OCI-LY1 (cell line): ENCODE measurements around the gene GOLGA2.

Experiments used
- H2AFZ ChIP-seq: fragments of 200-600 bp; sonication (generic), shearing (Covaris generic); 2 replicates; pipeline ENCODE4 v1.6.0; 2014; ENCODE audit warnings: antibody characterized with exemption, mild to moderate bottlenecking, low read length
- H3F3A ChIP-seq: fragments of 200-600 bp; sonication (generic), shearing (Covaris generic); 2 replicates; pipeline ENCODE4 v1.6.0; 2014; ENCODE audit warnings: mild to moderate bottlenecking, antibody characterized with exemption, low read length, moderate library complexity; ENCODE audit not compliant: insufficient read depth
- H3K27ac ChIP-seq: fragments of 200-600 bp; sonication (generic); 2 replicates; pipeline ENCODE4 v1.5.1; 2014; ENCODE audit warnings: low read length, mixed run types, mild to moderate bottlenecking, low read depth; ENCODE audit not compliant: poor library complexity, severe bottlenecking
- H3K27me3 ChIP-seq: fragments of 200-600 bp; sonication (generic); 2 replicates; pipeline ENCODE4 v1.6.0; 2014; ENCODE audit warnings: antibody characterized with exemption, mild to moderate bottlenecking, low read length, moderate library complexity; ENCODE audit not compliant: insufficient read depth
- H3K36me3 ChIP-seq: fragments of 200-600 bp; sonication (generic); 2 replicates; pipeline ENCODE4 v1.6.1; 2014; ENCODE audit warnings: mild to moderate bottlenecking, antibody characterized with exemption, low read length, moderate library complexity, mixed read lengths; ENCODE audit not compliant: insufficient read depth
- H3K4me1 ChIP-seq: fragments of 200-600 bp; sonication (generic); 2 replicates; pipeline ENCODE4 v1.5.1; 2014; ENCODE audit warnings: mild to moderate bottlenecking, low read length, moderate library complexity; ENCODE audit not compliant: insufficient read depth, severe bottlenecking
- H3K4me2 ChIP-seq: fragments of 200-600 bp; sonication (generic), shearing (Covaris generic); 2 replicates; pipeline ENCODE4 v1.6.1; 2014; ENCODE audit warnings: low read length
- H3K4me3 ChIP-seq: fragments of 200-600 bp; sonication (generic); 2 replicates; pipeline ENCODE4 v1.5.1; 2014; ENCODE audit warnings: low read length, low read depth, mild to moderate bottlenecking, mixed read lengths; ENCODE audit not compliant: poor library complexity, severe bottlenecking
- H3K79me2 ChIP-seq: fragments of 200-600 bp; shearing (Covaris generic); 2 replicates; pipeline ENCODE4 v1.6.1; 2016; ENCODE audit warnings: mixed run types, low read length, mixed read lengths; ENCODE audit not compliant: insufficient read depth
- H3K9ac ChIP-seq: fragments of 200-600 bp; sonication (generic), shearing (Covaris generic); 2 replicates; pipeline ENCODE4 v1.6.1; 2014; ENCODE audit warnings: mild to moderate bottlenecking, low read length, mixed read lengths
- H3K9me2 ChIP-seq: fragments of 200-600 bp; sonication (generic), shearing (Covaris generic); 2 replicates; pipeline ENCODE4 v1.6.1; 2014; ENCODE audit warnings: low read depth, mild to moderate bottlenecking, low read length, mixed read lengths
- H3K9me3 ChIP-seq: fragments of 200-600 bp; shearing (Covaris generic); 2 replicates; pipeline ENCODE4 v1.6.1; 2014; ENCODE audit warnings: low read length, mixed read lengths
- H4K20me1 ChIP-seq: fragments of 200-600 bp; sonication (generic), shearing (Covaris generic); 2 replicates; pipeline ENCODE4 v1.6.0; 2016; ENCODE audit warnings: mild to moderate bottlenecking, low read length; ENCODE audit not compliant: insufficient read depth
- CTCF ChIP-seq: fragments of 200-600 bp; sonication (generic), shearing (Covaris generic); IDR thresholded peaks from 2 replicates; pipeline ENCODE4 v1.5.1; 2017; ENCODE audit warnings: mild to moderate bottlenecking, antibody characterized with exemption, low read length, moderate library complexity, mixed read lengths
- EZH2 ChIP-seq: fragments of 200-600 bp; sonication (generic), shearing (Covaris generic); IDR thresholded peaks from 2 replicates; pipeline ENCODE4 v1.8.0; 2017; ENCODE audit warnings: borderline replicate concordance, mixed run types, mild to moderate bottlenecking, antibody characterized with exemption, low read length, moderate library complexity, mixed read lengths

Gene GOLGA2

GRCh38 chr9:128249558-128249907 is 26.3 kb downstream of the GOLGA2 start:
- no peaks in the 10 kb centered on the region for H4K20me1 ChIP-seq
- peaks cover 33% of the 10 kb centered on the region for H3K4me1 ChIP-seq
- H3K4me2 ChIP-seq = peak overlapping the region; percentile 75
- no peaks in the 10 kb centered on the region for H3K79me2 ChIP-seq
- no peak overlapping the region for H3K9ac ChIP-seq
- H3F3A ChIP-seq = no peaks in the 10 kb centered on the region
- no peak overlapping the region for H3K27ac ChIP-seq
- no peak for TF ChIP-seq CTCF
- H3K9me2 ChIP-seq = no peaks in the 10 kb centered on the region
- peaks cover 23% of the 10 kb centered on the region for H3K27me3 ChIP-seq
- H3K9me3 ChIP-seq = no peaks in the 10 kb centered on the region
- no peaks in the 10 kb centered on the region for H3K36me3 ChIP-seq
- H2AFZ ChIP-seq = no peak overlapping the region
- peak overlapping the region; percentile 60 for H3K4me3 ChIP-seq

- Histone ChIP-seq H4K20me1 (no peaks in the 10 kb centered on the region), H3K9me3 (no peaks in the 10 kb centered on the region), H3K27me3 (peaks cover 18% of the 10 kb centered on the region), H3K27ac (no peak overlapping the region), H3K9me2 (no peaks in the 10 kb centered on the region), H3K4me3 (no peak overlapping the region), H3K36me3 (no peaks in the 10 kb centered on the region), H3K79me2 (no peaks in the 10 kb centered on the region), H3K4me1 (peaks cover 26% of the 10 kb centered on the region), H3K4me2 (no peak overlapping the region), H3K9ac (no peak overlapping the region), H3F3A (no peaks in the 10 kb centered on the region), H2AFZ (no peak overlapping the region)
- TF ChIP-seq EZH2 (no peak), CTCF (no peak)
Observed at GRCh38 chr9:128247226-128247803, 28.5 kb downstream of the GOLGA2 start.

GRCh38 chr9:128246471-128246870 is 29.3 kb downstream of the GOLGA2 start:
- TF ChIP-seq CTCF (no peak), EZH2 (no peak)
- peaks cover 26% of the 10 kb centered on the region for H3K4me1 ChIP-seq
- no peaks in the 10 kb centered on the region for H3K36me3 ChIP-seq
- H3K9me2 ChIP-seq = no peaks in the 10 kb centered on the region
- H3K9ac ChIP-seq = no peak overlapping the region
- H3K9me3 ChIP-seq = no peaks in the 10 kb centered on the region
- H3K79me2 ChIP-seq = no peaks in the 10 kb centered on the region
- H3F3A ChIP-seq = no peaks in the 10 kb centered on the region
- H4K20me1 ChIP-seq = no peaks in the 10 kb centered on the region
- no peak overlapping the region for H2AFZ ChIP-seq
- peaks cover 9% of the 10 kb centered on the region for H3K27me3 ChIP-seq
- no peak overlapping the region for H3K4me3 ChIP-seq
- no peak overlapping the region for H3K4me2 ChIP-seq
- no peak overlapping the region for H3K27ac ChIP-seq
